ENCODE data around the gene LRFN4.
"Not testable (repeated sequence)": the region's sequence is repeated elsewhere in the genome, so short reads cannot be mapped to it uniquely, and the experiment has no call there.

LRFN4 gene

DNA sequence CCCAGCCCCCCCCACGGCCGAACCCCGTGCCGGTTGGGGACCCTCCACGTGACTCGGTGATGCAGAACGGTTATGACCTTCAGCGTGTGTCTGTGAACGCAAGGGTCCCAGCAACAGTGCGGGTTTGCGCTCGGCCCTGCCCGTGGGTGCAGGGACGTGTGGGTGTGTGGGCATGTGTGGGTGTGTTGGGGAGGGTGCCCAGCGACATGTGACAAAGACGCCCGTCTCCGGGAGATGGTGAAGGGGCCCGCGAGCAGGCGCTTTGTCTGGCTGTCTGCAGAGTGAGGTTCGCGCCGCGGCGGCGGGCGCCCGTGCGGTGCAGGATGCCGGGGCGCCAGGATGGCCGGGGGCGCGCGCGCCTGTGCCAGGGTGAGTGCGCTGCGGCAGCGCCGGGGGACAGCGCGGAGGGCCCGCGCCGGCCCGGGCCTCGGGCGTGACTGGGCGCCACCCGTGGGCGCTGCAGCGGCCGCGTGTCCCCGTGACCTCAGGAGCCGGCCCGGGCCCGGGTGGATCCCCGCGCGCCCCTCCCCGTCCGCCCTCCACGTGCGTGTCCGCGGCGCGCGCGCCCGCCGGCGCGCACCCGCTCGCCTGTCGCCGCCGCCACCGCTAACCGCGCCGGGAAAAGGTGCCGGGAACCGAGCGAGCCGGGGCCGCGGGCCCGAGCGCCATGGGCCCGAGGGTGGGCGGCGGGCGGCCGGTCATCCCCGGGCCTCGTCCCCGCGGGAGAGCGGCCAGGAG is at the start of gene LRFN4:
Gene LRFN4, plus strand, starts transcription at position 569 of the 738 bp plus-strand sequence. CDS start 681 bp downstream, outside the sequence.
- H3K9me3 Mint-ChIP-seq: no peaks in the 10 kb centered on the region
- H3K27ac Mint-ChIP-seq: peak within 1 kb of the TSS; percentile 98
- no peaks in the 10 kb centered on the region for H3K27me3 Mint-ChIP-seq
- peaks cover 45% of the 10 kb centered on the region for H3K4me1 Mint-ChIP-seq (ENCODE audit: low read depth)
- H3K4me3 Mint-ChIP-seq: peak within 1 kb of the TSS; percentile 94
- intact Hi-C loops (cut with micrococcal nuclease): loop anchor here (5.0 kb wide), 1 partner anchor 101 kb away; the partner anchor contains the start of gene PC
- peaks cover 56% of the 10 kb centered on the region for H3K36me3 Mint-ChIP-seq (ENCODE audit: low read depth)

DNA sequence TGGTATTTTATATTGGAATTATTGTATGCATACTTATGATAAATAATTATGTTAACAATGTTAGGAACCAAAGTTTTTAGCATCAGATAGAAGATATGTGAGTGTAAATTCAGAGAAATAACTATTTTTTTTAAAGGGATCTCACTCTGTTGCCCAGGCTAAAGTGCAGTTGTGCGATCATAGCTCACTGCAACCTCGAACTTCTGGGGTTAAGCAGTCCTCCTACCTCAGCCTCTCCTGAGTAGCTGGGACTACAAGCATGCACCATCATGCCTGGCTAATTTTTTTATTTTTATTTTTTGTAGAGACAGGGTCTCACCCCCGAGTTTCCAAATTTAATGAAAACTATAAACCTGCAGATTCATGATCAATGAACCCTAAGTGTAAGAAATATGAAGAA is 47.3 kb upstream of the LRFN4 start:
- H3K9me3 Mint-ChIP-seq: no peaks in the 10 kb centered on the region
- no peaks in the 10 kb centered on the region for H3K4me1 Mint-ChIP-seq (ENCODE audit: low read depth)
- no peak overlapping the region for H3K27ac Mint-ChIP-seq
- peaks cover 2% of the 10 kb centered on the region for H3K27me3 Mint-ChIP-seq
- no peaks in the 10 kb centered on the region for H3K36me3 Mint-ChIP-seq (ENCODE audit: low read depth)
- H3K4me3 Mint-ChIP-seq: no peak overlapping the region
- intact Hi-C loops (cut with micrococcal nuclease): no loop called here

DNA sequence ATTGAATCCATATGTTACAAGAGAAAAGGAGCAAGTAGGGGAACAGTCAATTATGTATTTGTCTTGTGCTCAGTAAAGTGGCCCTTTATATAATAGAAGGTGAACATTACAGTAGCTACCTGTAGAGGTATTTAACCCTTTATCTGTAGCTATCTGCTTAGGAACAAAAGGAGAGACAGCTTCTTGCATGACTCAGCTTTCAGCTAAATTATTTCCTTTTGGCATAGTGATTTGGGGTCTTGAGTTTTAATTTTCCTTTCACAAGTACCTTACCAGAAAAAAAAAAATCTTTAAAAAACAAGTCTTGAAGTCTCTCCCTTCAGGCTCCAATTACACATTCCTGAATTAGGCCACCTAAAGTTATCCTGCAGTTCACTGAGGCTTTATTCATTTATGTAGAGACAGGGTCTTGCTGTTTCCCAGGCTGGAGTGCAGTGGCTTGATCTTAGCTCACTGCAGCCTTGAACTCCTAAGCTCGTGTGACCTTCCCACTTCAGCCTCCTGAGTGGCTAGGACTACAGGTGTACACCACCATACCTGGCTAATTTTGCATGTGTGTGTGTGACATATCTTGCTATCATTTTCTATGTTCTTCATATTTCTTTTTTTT is 46.2 kb upstream of the LRFN4 start:
- H3K27me3 Mint-ChIP-seq: peaks cover 2% of the 10 kb centered on the region
- no peaks in the 10 kb centered on the region for H3K36me3 Mint-ChIP-seq (ENCODE audit: low read depth)
- no peaks in the 10 kb centered on the region for H3K4me1 Mint-ChIP-seq (ENCODE audit: low read depth)
- H3K27ac Mint-ChIP-seq: no peak overlapping the region
- H3K9me3 Mint-ChIP-seq: no peaks in the 10 kb centered on the region
- intact Hi-C loops (cut with micrococcal nuclease): no loop called here
- H3K4me3 Mint-ChIP-seq: no peak overlapping the region

DNA sequence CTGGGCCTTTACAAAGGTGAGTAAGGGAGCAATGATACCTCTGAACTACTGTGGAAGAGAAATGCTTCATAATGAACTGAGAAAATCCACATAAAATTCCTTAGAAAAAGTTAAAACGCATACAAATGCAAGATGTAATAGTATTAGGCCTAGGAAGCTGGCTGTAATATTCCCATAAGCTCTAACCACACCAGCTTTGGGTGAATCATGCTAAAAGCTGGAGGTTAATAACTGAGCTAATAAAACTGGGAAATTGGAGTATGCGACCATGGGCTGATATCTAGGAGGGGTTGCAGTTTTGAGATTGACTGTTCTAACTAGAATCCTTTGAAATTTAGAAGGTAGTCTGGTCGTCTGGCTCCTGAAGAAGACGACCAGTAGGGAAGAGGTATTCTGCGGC is 42.2 kb upstream of the LRFN4 start:
- Mint-ChIP-seq H3K4me3 (no peak overlapping the region), H3K36me3 (ENCODE audit: low read depth) (no peaks in the 10 kb centered on the region), H3K4me1 (ENCODE audit: low read depth) (peaks cover 6% of the 10 kb centered on the region), H3K27me3 (no peaks in the 10 kb centered on the region), H3K27ac (no peak overlapping the region), H3K9me3 (no peaks in the 10 kb centered on the region)
- intact Hi-C loops (cut with micrococcal nuclease): no loop called here

DNA sequence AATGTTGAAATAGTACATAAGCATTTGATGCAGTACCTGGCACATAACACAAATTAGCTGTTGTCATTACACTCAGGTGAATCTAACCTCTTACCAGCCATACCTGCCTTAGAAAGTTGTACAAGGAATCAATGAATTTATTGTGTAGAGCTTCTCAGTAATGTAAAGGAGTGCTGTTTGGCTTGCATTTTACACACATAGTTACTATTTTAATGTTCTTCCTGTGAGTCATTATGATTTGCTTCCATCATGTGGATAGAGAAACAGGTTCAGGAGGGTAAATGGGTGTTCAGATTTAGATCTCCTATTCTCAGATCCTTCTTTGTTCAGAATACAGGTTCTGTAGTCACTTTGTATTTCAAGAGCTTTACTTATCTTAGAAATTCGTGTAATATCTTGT is 41.2 kb upstream of the LRFN4 start:
- H3K4me3 Mint-ChIP-seq: no peak overlapping the region
- no peak overlapping the region for H3K27ac Mint-ChIP-seq
- H3K4me1 Mint-ChIP-seq (ENCODE audit: low read depth): peaks cover 6% of the 10 kb centered on the region
- H3K27me3 Mint-ChIP-seq: no peaks in the 10 kb centered on the region
- H3K9me3 Mint-ChIP-seq: no peaks in the 10 kb centered on the region
- no peaks in the 10 kb centered on the region for H3K36me3 Mint-ChIP-seq (ENCODE audit: low read depth)
- intact Hi-C loops (cut with micrococcal nuclease): no loop called here

DNA sequence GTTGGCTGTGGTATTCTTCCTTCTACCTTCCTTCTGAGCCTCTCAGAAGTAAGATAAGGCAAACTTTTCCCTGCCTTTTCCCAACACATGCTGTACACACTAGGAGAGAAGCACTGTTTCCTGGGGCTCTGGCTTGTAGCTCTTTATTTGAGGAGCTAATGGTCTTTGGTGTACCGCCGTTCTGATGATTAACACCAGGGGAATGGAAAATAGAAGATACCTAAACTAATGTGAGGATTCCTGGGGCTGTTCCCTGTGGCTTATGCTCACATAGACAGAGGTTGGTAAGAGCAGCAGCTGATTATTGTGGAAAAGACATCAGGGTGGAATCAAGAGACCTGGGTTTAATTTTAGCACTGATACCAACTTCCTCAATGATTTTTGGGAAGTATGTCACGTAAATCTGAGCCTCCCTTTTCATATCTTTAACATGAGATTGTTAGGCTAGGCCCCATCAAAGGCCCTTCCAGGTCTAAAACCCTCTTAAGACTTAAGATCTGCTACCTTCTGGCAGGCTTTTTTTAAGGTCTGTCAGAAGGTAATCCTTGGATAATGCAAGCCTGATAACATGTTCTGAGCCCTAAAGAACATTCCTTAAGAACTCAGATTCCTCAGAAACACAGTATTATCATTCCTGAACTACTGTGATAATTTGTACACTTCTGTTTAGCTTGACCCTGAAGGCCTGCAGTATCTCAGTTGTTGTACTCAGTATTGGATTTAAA is 38.5 kb upstream of the LRFN4 start:
- intact Hi-C loops (cut with micrococcal nuclease): no loop called here
- no peaks in the 10 kb centered on the region for H3K36me3 Mint-ChIP-seq (ENCODE audit: low read depth)

DNA sequence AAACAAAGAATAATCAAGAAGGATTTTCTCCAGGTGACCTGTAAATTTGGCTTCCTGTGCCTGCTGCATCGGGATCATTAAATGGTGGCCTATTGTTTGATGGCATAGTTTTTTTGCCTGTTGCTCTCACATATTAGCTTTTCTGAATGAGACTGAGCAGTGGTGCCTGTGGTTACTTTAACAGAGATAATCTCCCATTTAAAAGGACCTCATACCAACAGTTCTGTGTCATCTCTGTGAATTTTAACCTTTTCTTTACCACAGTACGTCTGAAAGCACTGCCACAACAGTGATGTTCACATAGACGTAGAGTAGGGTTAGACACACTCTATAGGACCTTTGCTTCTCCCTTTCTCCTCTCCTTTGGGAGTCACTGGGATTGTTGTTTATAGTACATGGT is 36.5 kb upstream of the LRFN4 start:
- no peaks in the 10 kb centered on the region for H3K27me3 Mint-ChIP-seq

More for the DNA sequence above, 38.5 kb upstream of the LRFN4 start:
- no peak overlapping the region for H3K27ac Mint-ChIP-seq
- H3K4me3 Mint-ChIP-seq: no peak overlapping the region
- no peaks in the 10 kb centered on the region for H3K27me3 Mint-ChIP-seq
- no peaks in the 10 kb centered on the region for H3K9me3 Mint-ChIP-seq
- peaks cover 6% of the 10 kb centered on the region for H3K4me1 Mint-ChIP-seq (ENCODE audit: low read depth)

DNA sequence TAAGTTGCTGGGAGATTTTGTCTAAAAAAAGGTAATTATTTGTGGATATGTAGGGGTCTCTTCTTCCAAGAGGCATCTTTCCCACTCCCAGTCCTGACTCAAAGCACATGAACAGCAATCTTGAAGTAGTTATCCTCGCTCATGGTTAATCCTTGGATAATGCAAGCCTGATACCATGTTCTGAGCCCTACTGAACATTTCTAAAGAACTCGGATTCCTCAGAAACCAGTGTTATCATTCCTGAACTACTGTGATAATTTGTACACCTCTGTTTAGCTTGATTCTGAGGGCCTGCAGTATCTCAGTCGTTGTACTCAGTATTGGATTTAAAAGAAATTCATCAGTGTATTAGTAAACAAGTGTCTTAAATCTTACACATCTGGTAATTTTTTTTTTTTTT is 36.0 kb upstream of the LRFN4 start:
- Mint-ChIP-seq H3K36me3 (ENCODE audit: low read depth) (no peaks in the 10 kb centered on the region), H3K9me3 (no peaks in the 10 kb centered on the region), H3K4me1 (ENCODE audit: low read depth) (peaks cover 6% of the 10 kb centered on the region), H3K4me3 (no peak overlapping the region), H3K27ac (no peak overlapping the region), H3K27me3 (no peaks in the 10 kb centered on the region)
- intact Hi-C loops (cut with micrococcal nuclease): no loop called here

More for the DNA sequence above, 36.5 kb upstream of the LRFN4 start:
- H3K9me3 Mint-ChIP-seq: no peaks in the 10 kb centered on the region
- no peaks in the 10 kb centered on the region for H3K36me3 Mint-ChIP-seq (ENCODE audit: low read depth)
- H3K4me1 Mint-ChIP-seq (ENCODE audit: low read depth): peaks cover 6% of the 10 kb centered on the region
- no peak overlapping the region for H3K27ac Mint-ChIP-seq
- intact Hi-C loops (cut with micrococcal nuclease): no loop called here
- no peak overlapping the region for H3K4me3 Mint-ChIP-seq

DNA sequence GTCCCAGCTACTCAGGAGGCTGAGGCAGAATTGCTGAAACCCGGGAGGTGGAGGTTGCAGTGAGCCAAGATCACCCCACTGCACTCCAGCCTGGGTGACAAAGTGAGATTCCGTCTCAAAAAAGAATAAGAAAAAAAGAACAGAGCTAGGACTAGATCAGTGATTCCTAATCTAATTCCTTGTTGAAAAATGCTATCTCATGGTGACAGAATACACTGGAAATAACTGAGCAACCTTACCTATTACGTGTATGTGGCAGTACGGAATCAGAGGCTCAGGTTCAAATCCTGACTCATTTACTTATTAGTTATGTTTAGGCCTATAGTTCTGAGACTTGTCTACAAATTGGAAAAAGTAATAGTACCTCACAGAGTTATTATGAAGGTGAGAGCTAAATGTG is 33.2 kb upstream of the LRFN4 start:
- Mint-ChIP-seq H3K27ac (no peak overlapping the region), H3K4me3 (no peak overlapping the region), H3K27me3 (no peaks in the 10 kb centered on the region), H3K9me3 (no peaks in the 10 kb centered on the region), H3K4me1 (ENCODE audit: low read depth) (no peaks in the 10 kb centered on the region), H3K36me3 (ENCODE audit: low read depth) (no peaks in the 10 kb centered on the region)
- intact Hi-C loops (cut with micrococcal nuclease): no loop called here

DNA sequence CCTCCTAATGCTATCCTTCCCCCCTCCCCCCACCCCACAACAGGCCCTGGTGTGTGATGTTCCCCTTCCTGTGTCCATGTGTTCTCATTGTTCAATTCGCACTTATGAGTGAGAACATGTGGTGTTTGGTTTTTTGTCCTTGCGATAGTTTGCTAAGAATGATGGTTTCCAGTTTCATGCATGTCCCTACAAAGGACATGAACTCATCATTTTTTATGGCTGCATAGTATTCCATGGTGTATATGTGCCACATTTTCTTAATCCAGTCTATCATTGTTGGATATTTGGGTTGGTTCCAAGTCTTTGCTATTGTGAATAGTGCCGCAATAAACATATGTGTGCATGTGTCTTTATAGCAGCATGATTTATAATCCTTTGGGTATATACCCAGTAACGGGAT is 32.3 kb upstream of the LRFN4 start:
- intact Hi-C loops (cut with micrococcal nuclease); H3K4me1 Mint-ChIP-seq (ENCODE audit: low read depth); H3K4me3 Mint-ChIP-seq; H3K27me3 Mint-ChIP-seq; H3K9me3 Mint-ChIP-seq; H3K36me3 Mint-ChIP-seq (ENCODE audit: low read depth); H3K27ac Mint-ChIP-seq: not testable (repeated sequence)

DNA sequence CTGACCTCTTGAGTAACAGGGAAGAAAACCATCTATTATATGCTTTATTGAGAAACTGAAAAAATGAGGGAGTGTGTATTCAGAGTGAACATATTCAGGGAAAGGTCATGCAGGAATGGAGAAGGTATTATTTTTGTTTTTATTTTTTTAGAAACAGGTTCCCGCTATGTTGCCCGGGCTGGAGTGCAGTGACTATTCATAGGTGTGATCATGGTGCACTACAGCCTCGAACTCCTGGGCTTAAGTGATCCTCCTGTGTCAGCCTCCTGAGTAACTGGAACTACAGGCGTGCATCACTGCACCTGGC is 22.4 kb upstream of the LRFN4 start:
- Mint-ChIP-seq H3K4me3 (no peak overlapping the region), H3K4me1 (ENCODE audit: low read depth) (peaks cover 13% of the 10 kb centered on the region), H3K27me3 (no peaks in the 10 kb centered on the region), H3K9me3 (no peaks in the 10 kb centered on the region), H3K36me3 (ENCODE audit: low read depth) (peaks cover 6% of the 10 kb centered on the region), H3K27ac (no peak overlapping the region)
- intact Hi-C loops (cut with micrococcal nuclease): loop anchor here (1.0 kb wide), 1 partner anchor 140 kb away; no protein-coding TSS in a partner anchor

DNA sequence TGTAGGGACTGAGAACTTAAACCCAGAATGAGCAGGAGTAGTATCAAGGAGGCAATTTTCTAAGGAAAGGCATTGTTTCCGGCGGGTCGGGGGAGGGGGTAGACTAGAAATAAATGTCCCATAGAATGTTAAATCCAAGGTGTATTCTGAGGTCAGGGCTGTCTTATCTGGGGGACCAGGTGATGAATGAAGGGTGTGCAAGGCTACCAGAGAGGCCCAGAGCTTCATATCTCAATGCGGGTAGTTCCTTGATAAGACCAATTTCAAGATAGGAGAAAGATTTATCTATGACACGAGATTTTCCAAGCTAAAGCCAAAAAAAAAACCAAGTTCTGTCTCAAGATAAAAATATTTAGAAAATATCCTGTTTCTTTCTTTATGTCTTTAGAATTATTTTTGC is 21.9 kb upstream of the LRFN4 start:
- Mint-ChIP-seq H3K27me3 (no peaks in the 10 kb centered on the region), H3K27ac (no peak overlapping the region), H3K4me1 (ENCODE audit: low read depth) (peaks cover 16% of the 10 kb centered on the region), H3K36me3 (ENCODE audit: low read depth) (peaks cover 9% of the 10 kb centered on the region), H3K4me3 (no peak overlapping the region), H3K9me3 (no peaks in the 10 kb centered on the region)
- intact Hi-C loops (cut with micrococcal nuclease): loop anchor here (1.0 kb wide), 1 partner anchor 141 kb away; no protein-coding TSS in a partner anchor

DNA sequence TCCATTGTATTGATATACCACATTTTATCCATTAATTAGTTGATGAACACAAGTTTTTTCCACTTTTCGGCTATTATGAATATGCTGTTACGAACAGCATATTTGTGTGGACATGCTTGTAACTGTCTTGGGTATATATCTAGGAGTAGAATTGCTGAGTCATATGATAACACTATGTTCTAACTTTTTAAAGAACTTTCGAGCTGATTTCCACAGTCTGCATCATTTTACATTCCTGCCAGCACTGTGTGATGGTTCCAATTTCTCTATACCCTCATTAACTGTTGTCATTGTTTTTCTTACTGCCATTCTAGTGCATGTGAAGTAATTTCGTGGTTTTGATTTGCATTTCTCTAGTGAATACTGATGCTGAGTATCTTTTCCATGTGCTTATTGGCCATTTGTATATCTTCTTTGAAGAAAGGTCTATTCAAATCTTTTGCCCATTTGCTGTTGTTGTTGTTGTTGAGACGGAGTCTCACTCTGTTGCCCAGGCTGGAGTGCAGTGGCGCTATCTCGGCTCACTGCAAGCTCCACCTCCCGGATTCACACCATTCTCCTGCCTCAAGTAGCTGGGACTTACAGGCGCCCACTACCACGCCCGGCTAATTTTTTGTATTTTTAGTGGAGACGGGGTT is 21.0 kb upstream of the LRFN4 start:
- Mint-ChIP-seq H3K4me1 (ENCODE audit: low read depth) (peaks cover 25% of the 10 kb centered on the region), H3K4me3 (no peak overlapping the region), H3K9me3 (no peaks in the 10 kb centered on the region), H3K27ac (no peak overlapping the region), H3K36me3 (ENCODE audit: low read depth) (peaks cover 18% of the 10 kb centered on the region), H3K27me3 (no peaks in the 10 kb centered on the region)
- intact Hi-C loops (cut with micrococcal nuclease): no loop called here
